Measurements from ENCODE around the gene ALX3.

GRCh38 chr1:110062612-110063011 lies 7.9 kb downstream of the ALX3 start:
- TF ChIP-seq ZNF274 (IDR thresholded peaks at IDR 0.05; ENCODE audit: low read depth, low read length) (no peak), SUZ12 (IDR thresholded peaks at IDR 0.05; ENCODE audit: extremely low read depth, insufficient read depth, insufficient read length) (no peak), YY1 (IDR thresholded peaks at IDR 0.05; ENCODE audit: insufficient read depth, insufficient read length) (no peak)

All from NT2/D1 (cell line).